IMR-90 (cell line): ENCODE data around the gene RPL27A. TPM values are rescaled to one million over a fixed set of nuclear protein-coding genes. Genes with fewer than 3 reads are reported as not detected.

ENCODE experiments used
- ATAC-seq: fragments of 200-7000 bp; cut with Tn5 transposase; 2 replicates; pipeline ENCODE4 v1.9.1; 2020; ENCODE audit warnings: low read depth, mild to moderate bottlenecking, moderate library complexity
- BruUV-seq: library from RNA; stranded (reverse); fragments of 400-500 nt; replicated peaks from 2 replicates; lab custom pipeline; 2021; lab: Mats Ljungman, UMichigan
- CTCF ChIA-PET: fragments of 300-600 bp; formaldehyde crosslinking; extraction: SDS; loops from one replicate; lab custom pipeline; 2021; ENCODE audit warnings: antibody characterized with exemption; lab: Yijun Ruan, JAX
- POLR2A ChIA-PET: fragments of 300-600 bp; sonication (Branson Sonifier 250); formaldehyde crosslinking; loops from one replicate; lab custom pipeline; 2022; ENCODE audit warnings: antibody characterized with exemption; ENCODE audit not compliant: unreplicated experiment; lab: Charles Lee
- DNase-seq: peaks from one replicate; pipeline ENCODE4 v3.0.0; 2013
- H2AFZ ChIP-seq: replicated peaks from 2 replicates; pipeline ENCODE3; 2013; ENCODE audit warnings: low read length, mild to moderate bottlenecking; ENCODE audit not compliant: poor library complexity
- H2AK5ac ChIP-seq: 2 replicates; pipeline ENCODE4 v1.6.1; 2013; ENCODE audit warnings: low read depth, low read length, inconsistent platforms
- H2AK9ac ChIP-seq: replicated peaks from 2 replicates; pipeline ENCODE3; 2013; ENCODE audit warnings: mild to moderate bottlenecking, low read depth, low read length, moderate library complexity; ENCODE audit not compliant: poor library complexity
- H2BK120ac ChIP-seq: 2 replicates; pipeline ENCODE4 v1.6.1; 2013; ENCODE audit warnings: low read depth, low read length, inconsistent platforms
- H2BK15ac ChIP-seq: 3 replicates; pipeline ENCODE4 v1.6.1; 2013; ENCODE audit warnings: low read depth, low read length, inconsistent platforms
- H2BK20ac ChIP-seq: 2 replicates; pipeline ENCODE4 v1.6.1; 2013; ENCODE audit warnings: low read depth, mild to moderate bottlenecking, inconsistent platforms, low read length, moderate library complexity
- H2BK5ac ChIP-seq: 2 replicates; pipeline ENCODE4 v1.6.1; 2013; ENCODE audit warnings: mild to moderate bottlenecking, low read depth, low read length, inconsistent platforms; ENCODE audit not compliant: poor library complexity, severe bottlenecking
- H3K14ac ChIP-seq: replicated peaks from 2 replicates; pipeline ENCODE4 v1.6.1; 2013; ENCODE audit warnings: low read depth, low read length, inconsistent platforms
- H3K18ac ChIP-seq: 2 replicates; pipeline ENCODE4 v1.6.1; 2013; ENCODE audit warnings: low read depth, low read length, control low read depth
- H3K23ac ChIP-seq: 2 replicates; pipeline ENCODE4 v1.6.1; 2013; ENCODE audit warnings: low read depth, low read length, inconsistent platforms
- H3K27ac ChIP-seq: 2 replicates; pipeline ENCODE4 v1.5.1; 2013; ENCODE audit warnings: mild to moderate bottlenecking, control low read depth, low read length; ENCODE audit not compliant: insufficient read depth
- H3K27me3 ChIP-seq: 2 replicates; pipeline ENCODE4 v1.6.1; 2013; ENCODE audit warnings: low read length; ENCODE audit not compliant: control insufficient read depth, insufficient read depth
- H3K36me3 ChIP-seq: 2 replicates; pipeline ENCODE4 v1.6.1; 2013; ENCODE audit warnings: low read length, mixed read lengths; ENCODE audit not compliant: control insufficient read depth, insufficient read depth
- H3K4ac ChIP-seq: 2 replicates; pipeline ENCODE4 v1.6.1; 2013; ENCODE audit warnings: low read depth, low read length, inconsistent platforms
- H3K4me1 ChIP-seq: 2 replicates; pipeline ENCODE4 v1.6.1; 2013; ENCODE audit warnings: low read length, mixed read lengths; ENCODE audit not compliant: control insufficient read depth, insufficient read depth
- H3K4me2 ChIP-seq: 2 replicates; pipeline ENCODE4 v1.6.1; 2013; ENCODE audit warnings: low read depth, mild to moderate bottlenecking, control low read depth, low read length, moderate library complexity
- H3K4me3 ChIP-seq: 2 replicates; pipeline ENCODE4 v1.5.1; 2013; ENCODE audit warnings: low read depth, mild to moderate bottlenecking, control low read depth, low read length, moderate library complexity; ENCODE audit not compliant: insufficient read depth
- H3K56ac ChIP-seq: 2 replicates; pipeline ENCODE4 v1.6.1; 2013; ENCODE audit warnings: low read length, inconsistent platforms; ENCODE audit not compliant: insufficient read depth; ENCODE audit errors: extremely low read depth
- H3K79me1 ChIP-seq, 2 experiments: 2 replicates each; pipeline ENCODE4 v1.6.1; 2013; ENCODE audit warnings: low read length in 2 of 2, inconsistent platforms in 1 of 2, low read depth in 1 of 2
- H3K9ac ChIP-seq: 2 replicates; pipeline ENCODE4 v1.6.1; 2013; ENCODE audit warnings: low read depth, low read length, control low read depth
- H3K9me1 ChIP-seq: 2 replicates; pipeline ENCODE4 v1.6.1; 2013; ENCODE audit warnings: low read length, inconsistent platforms; ENCODE audit not compliant: insufficient read depth
- H3K9me3 ChIP-seq: 2 replicates; pipeline ENCODE4 v1.6.1; 2013; ENCODE audit warnings: low read length; ENCODE audit not compliant: control insufficient read depth, insufficient read depth
- H4K20me1 ChIP-seq: 2 replicates; pipeline ENCODE4 v1.6.1; 2013; ENCODE audit warnings: low read length, inconsistent platforms; ENCODE audit not compliant: insufficient read depth
- H4K5ac ChIP-seq: 2 replicates; pipeline ENCODE4 v1.6.1; 2013; ENCODE audit warnings: mild to moderate bottlenecking, low read depth, low read length, control low read depth
- H4K8ac ChIP-seq, 2 experiments: 2 replicates each; pipeline ENCODE4 v1.6.1; 2013; ENCODE audit warnings: low read depth in 2 of 2, low read length in 2 of 2, control low read depth in 1 of 2, inconsistent platforms in 1 of 2
- H4K91ac ChIP-seq: 2 replicates; pipeline ENCODE4 v1.6.1; 2013; ENCODE audit warnings: low read depth, low read length, inconsistent platforms; ENCODE audit not compliant: insufficient read depth
- CEBPB ChIP-seq: IDR thresholded peaks from 2 replicates; pipeline ENCODE4 v1.6.1; 2012; ENCODE audit warnings: low read depth, low read length, improper control_type of control experiment
- MAFK ChIP-seq: IDR thresholded peaks from 2 replicates; pipeline ENCODE4 v1.6.1; 2012; ENCODE audit warnings: low read depth, low read length, improper control_type of control experiment
- NFE2L2 ChIP-seq: fragments of 150-350 bp; IDR thresholded peaks from 2 replicates; pipeline ENCODE4 v1.6.1; 2016; ENCODE audit warnings: low read depth, mild to moderate bottlenecking, low read length
- POLR2A ChIP-seq: IDR thresholded peaks from 2 replicates; pipeline ENCODE4 v1.6.1; 2012; ENCODE audit warnings: mild to moderate bottlenecking, low read depth, low read length
- SMC3 ChIP-seq: fragments of 150-350 bp; IDR thresholded peaks from 2 replicates; pipeline ENCODE4 v1.6.1; 2016; ENCODE audit warnings: low read depth, mild to moderate bottlenecking, antibody characterized with exemption, low read length, moderate library complexity
- WGBS, 2 experiments: methylation state at CpG; one replicate each; pipeline versions ENCODE4 v1.1.5 to v1.1.7; 2013; ENCODE audit warnings: missing lambda C conversion rate in 2 of 2; ENCODE audit not compliant: insufficient read length in 1 of 2; ENCODE audit errors: extremely low coverage in 2 of 2; 5-methylcytosine and 5-hydroxymethylcytosine counted together
- dilution Hi-C: fragments of 300-500 bp; cut with HindIII; formaldehyde crosslinking; loops from one replicate; pipeline ENCODE4 v1.14.3; 2018; ENCODE audit warnings: low sequenced_read_pairs; ENCODE audit not compliant: unreplicated experiment
- in situ Hi-C: fragments of 300-500 bp; cut with MboI; formaldehyde crosslinking; loops from 3 replicates; pipeline ENCODE4 v1.14.3; 2019; ENCODE audit warnings: low sequenced_read_pairs, inconsistent platforms, mixed read lengths
- intact Hi-C: fragments of 100-400 bp; cut with micrococcal nuclease; formaldehyde crosslinking; loops from 2 replicates; pipeline ENCODE4 v1.10.0; 2022
- polyA plus RNA-seq, 3 experiments: library from polyadenylated mRNA; depleted of rRNA; stranded (reverse); fragments of >200 nt; gene quantifications; 2 replicates each; pipeline ENCODE4 v1.2.3, GENCODE V29; 2012; ENCODE audit warnings: low replicate concordance in 1 of 3
- total RNA-seq: library from RNA; depleted of rRNA; stranded (reverse); fragments of >200 nt; gene quantifications from 2 replicates; pipeline ENCODE4 v1.2.3, GENCODE V29; 2012
- TF ChIP-seq, protein P1 (sequence below): conservative IDR thresholded peaks from 2 replicates; pipeline ENCODE4 v1.5.1; 2012; ENCODE audit warnings: mild to moderate bottlenecking, low read depth, low read length, improper control_type of control experiment

Gene RPL27A
- total and polyA plus RNA-seq, 2 of the 4 experiments (the other 2 are of a cell fraction) = 786 to 849 TPM

GRCh38 chr11:8692417-8692816 lies 9.8 kb downstream of the RPL27A start:
- ATAC-seq (no peak), DNase-seq (no peak)
- no CpG with 5 or more reads among the region's 3 CpGs for WGBS, 2 experiments
- no TSS peak for BruUV-seq
- Histone ChIP-seq H4K8ac (no peak overlapping the region), H3K14ac (no peak overlapping the region), H3K18ac (no peak overlapping the region), H2AFZ (no peak overlapping the region), H4K91ac (no peak overlapping the region), H2BK5ac (no peak overlapping the region), H3K4me2 (no peak overlapping the region), H3K9me1 (peaks cover 3% of the 10 kb centered on the region), H3K4ac (no peak overlapping the region), H2AK9ac (no peak overlapping the region), H3K79me1 (peaks cover 18 to 56% of the 10 kb centered on the region in 2 experiments), H3K23ac (no peak overlapping the region), H3K4me1 (peaks cover 4% of the 10 kb centered on the region; the same call in 1 of the 2 replicates), H2BK15ac (no peak overlapping the region), H2AK5ac (no peak overlapping the region), H3K27ac (no peak overlapping the region; the same call in 1 of the 2 replicates), H2BK120ac (no peak overlapping the region), H4K20me1 (peaks cover 8% of the 10 kb centered on the region; the same call in 1 of the 2 replicates), H2BK20ac (no peak overlapping the region), H3K56ac (no peak overlapping the region), H3K4me3 (no peak overlapping the region), H3K9me3 (no peaks in the 10 kb centered on the region), H4K5ac (no peak overlapping the region), H3K36me3 (peaks cover 58% of the 10 kb centered on the region), H3K9ac (no peak overlapping the region), H3K27me3 (no peaks in the 10 kb centered on the region)
- intact Hi-C loops (loop anchor here (10.0 kb wide), 1 partner anchor 442 kb away; no protein-coding TSS in a partner anchor), dilution Hi-C loops (no loop called here), in situ Hi-C loops (loop anchor here (25.0 kb wide), 1 partner anchor 445 kb away; no protein-coding TSS in a partner anchor)
- no peak for TF ChIP-seq POLR2A
- TF ChIP-seq, protein P1, sequence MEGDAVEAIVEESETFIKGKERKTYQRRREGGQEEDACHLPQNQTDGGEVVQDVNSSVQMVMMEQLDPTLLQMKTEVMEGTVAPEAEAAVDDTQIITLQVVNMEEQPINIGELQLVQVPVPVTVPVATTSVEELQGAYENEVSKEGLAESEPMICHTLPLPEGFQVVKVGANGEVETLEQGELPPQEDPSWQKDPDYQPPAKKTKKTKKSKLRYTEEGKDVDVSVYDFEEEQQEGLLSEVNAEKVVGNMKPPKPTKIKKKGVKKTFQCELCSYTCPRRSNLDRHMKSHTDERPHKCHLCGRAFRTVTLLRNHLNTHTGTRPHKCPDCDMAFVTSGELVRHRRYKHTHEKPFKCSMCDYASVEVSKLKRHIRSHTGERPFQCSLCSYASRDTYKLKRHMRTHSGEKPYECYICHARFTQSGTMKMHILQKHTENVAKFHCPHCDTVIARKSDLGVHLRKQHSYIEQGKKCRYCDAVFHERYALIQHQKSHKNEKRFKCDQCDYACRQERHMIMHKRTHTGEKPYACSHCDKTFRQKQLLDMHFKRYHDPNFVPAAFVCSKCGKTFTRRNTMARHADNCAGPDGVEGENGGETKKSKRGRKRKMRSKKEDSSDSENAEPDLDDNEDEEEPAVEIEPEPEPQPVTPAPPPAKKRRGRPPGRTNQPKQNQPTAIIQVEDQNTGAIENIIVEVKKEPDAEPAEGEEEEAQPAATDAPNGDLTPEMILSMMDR = no peak
- TF ChIP-seq CEBPB = no peak
- no peak for TF ChIP-seq SMC3
- TF ChIP-seq NFE2L2 = no peak
- no peak for TF ChIP-seq MAFK
- ChIA-PET CTCF (no interaction called here), POLR2A (no interaction called here)
